Lower leg skin (tissue), 4 donors: Measurements from ENCODE around the gene GDPD4. TPM values are rescaled to one million over a fixed set of nuclear protein-coding genes. Genes with fewer than 3 reads are reported as not detected.

Experiments
- DNase-seq, 2 donors: peaks; one replicate each; pipeline ENCODE4 v3.0.0-alpha.2; 2019; ENCODE audit warnings: low spot score in 2 of 2
- H3K4me3 ChIP-seq: fragments of 200-600 bp; sonication (generic); 2 replicates; pipeline ENCODE4 v1.5.1; 2017; ENCODE audit warnings: mild to moderate bottlenecking, low read depth; ENCODE audit not compliant: poor library complexity, severe bottlenecking
- CTCF ChIP-seq, 3 donors: fragments of 450-650 bp; IDR thresholded peaks; one replicate each; pipeline ENCODE4 v1.5.1; 2016; ENCODE audit warnings: antibody characterized with exemption in 3 of 3, mild to moderate bottlenecking in 3 of 3, moderate library complexity in 2 of 3
- POLR2A ChIP-seq, 2 donors: fragments of 450-650 bp; IDR thresholded peaks; one replicate each; pipeline ENCODE4 v1.6.1; 2016 to 2017; ENCODE audit warnings: antibody characterized with exemption in 2 of 2, mild to moderate bottlenecking in 1 of 2, moderate library complexity in 1 of 2
- WGBS, 2 donors: methylation state at CpG; one replicate each; pipeline ENCODE4 v1.1.5; 2018; 5-methylcytosine and 5-hydroxymethylcytosine counted together
- intact Hi-C: fragments of 100-400 bp; cut with DNase I; formaldehyde crosslinking; loops from one replicate; pipeline ENCODE4 v1.15.0; 2023; ENCODE audit warnings: low total_unique reads
- total RNA-seq, 4 donors: library from RNA; depleted of rRNA; stranded (reverse); fragments of >200 nt; gene quantifications; one replicate each; pipeline ENCODE4 v1.1.0, GENCODE V29; 2016

GDPD4 gene
- total RNA-seq, 4 donors from 2014 or later = not detected

- H3K4me3 ChIP-seq = no peak overlapping the region
- TF ChIP-seq CTCF (IDR thresholded peaks at IDR 0.05) (no peak), POLR2A (IDR thresholded peaks at IDR 0.05) (no peak)
- intact Hi-C loops = no loop called here
- 93 to 94% methylated on average over 2 of the region's 2 CpGs for WGBS, 2 donors
- DNase-seq = no peak
These were observed 17.1 kb upstream of the GDPD4 start for GRCh38 chr11:77318600-77318999.

- TF ChIP-seq CTCF (IDR thresholded peaks at IDR 0.05) (no peak), POLR2A (IDR thresholded peaks at IDR 0.05) (no peak)
- no peak for DNase-seq
- intact Hi-C loops = no loop called here
- no peak overlapping the region for H3K4me3 ChIP-seq
- WGBS, 2 donors = 44 to 51% methylated on average over 5 of the region's 5 CpGs
These were observed 15.4 kb upstream of the GDPD4 start for GRCh38 chr11:77316733-77317342.

- no peak overlapping the region for H3K4me3 ChIP-seq
- no peak for DNase-seq
- intact Hi-C loops = no loop called here
- TF ChIP-seq CTCF (IDR thresholded peaks at IDR 0.05) (no peak), POLR2A (IDR thresholded peaks at IDR 0.05) (no peak)
These were observed 10.6 kb upstream of the GDPD4 start for GRCh38 chr11:77312107-77312506.

- H3K4me3 ChIP-seq = no peak overlapping the region
- WGBS, 2 donors = 85 to 91% methylated on average over 3 of the region's 3 CpGs
- DNase-seq = no peak
- TF ChIP-seq POLR2A (IDR thresholded peaks at IDR 0.05) = no peak
- TF ChIP-seq CTCF (IDR thresholded peaks at IDR 0.05) = no peak
- intact Hi-C loops = no loop called here
These were observed 10.2 kb upstream of the GDPD4 start for GRCh38 chr11:77311701-77312100.

GRCh38 chr11:77310721-77311120 lies 9.2 kb upstream of the GDPD4 start:
- DNase-seq = no peak
- intact Hi-C loops = no loop called here
- H3K4me3 ChIP-seq = no peak overlapping the region
- WGBS, 2 donors = 75 to 91% methylated on average over 5 of the region's 5 CpGs
- TF ChIP-seq POLR2A (IDR thresholded peaks at IDR 0.05) (no peak), CTCF (IDR thresholded peaks at IDR 0.05) (no peak)
